Loucy (cell line): ENCODE data around the gene MINDY4.

Experiments
- CTCF ChIP-seq: fragments of 200-600 bp; sonication (generic); conservative IDR thresholded peaks from 2 replicates; pipeline ENCODE4 v1.5.1; 2014; ENCODE audit warnings: mild to moderate bottlenecking, antibody characterized with exemption, low read length
- EZH2phosphoT487 ChIP-seq: fragments of 200-600 bp; IDR thresholded peaks from 2 replicates; pipeline ENCODE4 v1.6.1; 2018; ENCODE audit warnings: antibody characterized with exemption, mild to moderate bottlenecking, moderate library complexity, borderline replicate concordance

- TF ChIP-seq EZH2phosphoT487 (no peak), CTCF (no peak)
These were observed 81.1 kb downstream of the MINDY4 start for GRCh38 chr7:30852308-30852684.
